ACC112 (cell line): ENCODE results near the gene ZNF425.

ENCODE experiments used
- H2AFZ ChIP-seq: fragments of 200-600 bp; sonication (generic); one replicate; pipeline ENCODE4 v1.6.0; 2017; ENCODE audit warnings: antibody characterized with exemption, low read length; ENCODE audit not compliant: unreplicated experiment
- H3K27ac ChIP-seq: fragments of 200-600 bp; sonication (generic); 2 replicates; pipeline ENCODE4 v1.5.1; 2014; ENCODE audit warnings: low read depth, mild to moderate bottlenecking, antibody characterized with exemption, low read length, moderate library complexity
- H3K27me3 ChIP-seq: fragments of 200-600 bp; sonication (generic); 2 replicates; pipeline ENCODE4 v1.6.1; 2014; ENCODE audit warnings: mild to moderate bottlenecking, antibody characterized with exemption, low read length, moderate library complexity, mixed read lengths; ENCODE audit not compliant: insufficient read depth
- H3K36me3 ChIP-seq: fragments of 200-600 bp; sonication (generic); 2 replicates; pipeline ENCODE4 v1.6.1; 2016; ENCODE audit warnings: mild to moderate bottlenecking, antibody characterized with exemption, low read length, moderate library complexity, mixed read lengths; ENCODE audit not compliant: insufficient read depth
- H3K4me1 ChIP-seq: fragments of 200-600 bp; sonication (generic); one replicate; pipeline ENCODE4 v1.6.1; 2016; ENCODE audit warnings: low read length, mixed read lengths; ENCODE audit not compliant: insufficient read depth, unreplicated experiment, control insufficient read depth
- H3K4me3 ChIP-seq: fragments of 200-600 bp; sonication (generic); 2 replicates; pipeline ENCODE4 v1.5.1; 2014; ENCODE audit warnings: mild to moderate bottlenecking, low read depth, low read length
- H3K79me2 ChIP-seq: fragments of 200-600 bp; sonication (generic); one replicate; pipeline ENCODE4 v1.6.0; 2016; ENCODE audit warnings: low read length; ENCODE audit not compliant: control insufficient read depth, unreplicated experiment, insufficient read depth

Gene ZNF425, protein sequence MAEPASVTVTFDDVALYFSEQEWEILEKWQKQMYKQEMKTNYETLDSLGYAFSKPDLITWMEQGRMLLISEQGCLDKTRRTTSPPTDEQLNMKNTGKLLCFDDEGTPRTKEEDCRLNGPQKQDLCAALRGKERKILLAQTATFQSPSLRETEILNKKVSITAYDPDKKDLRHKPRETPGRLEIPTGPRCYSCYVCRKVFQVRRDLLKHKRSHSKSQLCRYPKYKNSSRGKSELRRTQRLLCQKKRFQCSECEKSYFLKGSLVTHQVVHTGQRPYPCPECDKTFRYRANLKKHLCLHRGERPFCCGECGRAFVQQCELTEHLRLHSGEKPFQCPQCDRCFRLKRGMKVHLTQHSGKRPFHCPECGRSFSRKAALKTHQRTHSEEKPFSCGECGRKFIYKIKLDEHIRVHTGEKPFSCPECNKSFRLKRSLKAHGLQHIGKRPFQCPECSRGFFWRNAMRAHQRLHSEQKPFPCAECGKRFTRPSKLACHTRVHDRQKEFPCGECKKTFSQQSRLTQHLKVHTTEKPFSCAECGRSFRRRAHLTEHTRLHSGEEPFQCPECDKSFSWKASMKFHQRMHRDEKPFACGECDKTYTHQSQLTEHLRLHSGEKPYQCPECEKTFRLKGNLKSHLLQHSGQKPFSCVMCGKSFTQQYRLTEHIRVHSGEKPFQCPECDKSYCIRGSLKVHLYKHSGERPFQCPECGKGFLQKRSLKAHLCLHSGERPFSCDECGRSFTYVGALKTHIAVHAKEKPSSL

DNA sequence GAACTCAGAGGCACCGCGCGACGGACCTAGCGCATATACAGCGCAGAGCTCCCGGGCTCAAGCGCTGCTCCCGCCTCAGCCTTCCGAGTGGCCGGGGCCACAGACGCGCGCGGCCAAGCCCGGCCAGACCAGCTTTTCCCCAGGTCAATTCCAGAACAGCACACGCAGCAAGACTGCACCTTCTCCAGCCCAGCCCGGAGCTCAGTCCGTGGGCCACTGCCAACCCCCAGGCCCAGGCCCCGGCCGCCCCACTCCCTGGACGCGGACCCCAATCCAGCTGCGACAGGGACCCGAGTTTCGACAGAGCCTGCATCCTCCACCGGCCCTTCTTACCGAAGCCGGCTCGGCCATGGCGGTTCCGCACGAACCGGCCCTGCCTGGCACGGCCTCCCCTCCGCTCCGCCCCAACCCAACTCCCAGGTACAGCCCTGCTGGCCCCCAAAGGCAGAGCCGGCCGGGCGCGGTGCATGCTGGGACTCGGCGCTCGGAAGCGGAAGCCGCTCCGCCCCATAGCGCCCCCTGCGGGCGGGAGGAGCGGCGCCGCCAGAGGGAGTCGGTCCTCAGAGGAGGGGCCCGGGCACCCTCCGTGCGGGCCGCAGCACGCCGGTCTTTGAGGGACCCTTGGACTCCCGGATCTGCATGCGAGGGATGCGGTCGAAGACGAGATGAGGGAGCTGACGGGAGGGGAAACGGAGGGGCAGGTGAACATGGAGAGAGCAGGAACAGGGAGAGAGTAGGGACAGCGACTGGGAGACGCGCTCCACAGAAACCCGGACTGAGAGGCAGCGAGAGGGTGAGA is at the start of gene ZNF425:
TSS of gene ZNF425 (minus strand) at position 462 of the 799 bp plus-strand sequence. CDS start at position 351, 111 bp downstream.
- Histone ChIP-seq H3K4me1 (peaks cover 6% of the 10 kb centered on the region), H3K36me3 (peaks cover 10% of the 10 kb centered on the region), H2AFZ (peak within 1 kb of the TSS; percentile 90), H3K4me3 (peak within 1 kb of the TSS; percentile 97), H3K27ac (peak within 1 kb of the TSS; percentile 64), H3K79me2 (peaks cover 21% of the 10 kb centered on the region), H3K27me3 (no peaks in the 10 kb centered on the region)

DNA sequence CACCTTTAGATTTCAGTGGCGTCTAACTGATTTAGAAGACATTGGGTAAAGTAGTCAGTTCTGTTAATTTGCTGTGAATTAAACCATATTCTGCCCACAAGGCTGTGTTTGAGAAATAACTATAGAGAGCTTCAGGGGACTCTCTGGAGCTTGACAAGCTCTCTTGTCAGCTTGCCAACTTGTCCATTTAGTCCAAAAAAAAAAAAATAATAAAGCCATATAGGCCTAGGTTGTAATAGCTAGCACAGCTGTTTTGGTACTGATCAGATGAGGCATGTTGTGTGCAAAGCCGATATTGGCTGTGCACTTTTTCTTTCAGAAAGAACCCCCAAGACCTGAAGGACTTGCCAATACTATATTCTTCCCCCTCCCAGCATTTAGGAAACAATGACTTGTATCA is 49.0 kb upstream of the ZNF425 start:
- H3K4me1 ChIP-seq = peaks cover 5% of the 10 kb centered on the region
- peaks cover 16% of the 10 kb centered on the region; the same call in 1 of the 2 replicates for H3K36me3 ChIP-seq

DNA sequence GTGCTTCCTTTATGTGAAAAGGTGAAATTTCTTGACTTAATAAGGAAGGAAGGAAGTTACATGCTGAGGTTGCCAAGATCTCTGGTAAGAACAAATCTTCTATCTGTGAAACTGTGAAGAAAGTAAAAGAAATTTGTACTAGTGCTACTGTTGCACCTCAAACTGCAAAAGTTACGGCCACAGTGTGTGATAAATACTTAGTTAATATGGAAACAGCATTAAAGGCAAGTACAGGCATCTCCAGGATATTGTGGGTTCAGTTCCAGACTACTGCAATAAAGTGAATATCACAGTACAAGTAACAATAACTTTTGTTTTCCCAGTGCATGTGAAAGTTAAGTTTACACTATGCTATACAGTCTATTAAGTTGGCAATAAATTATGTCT is 46.4 kb upstream of the ZNF425 start:
- no peaks in the 10 kb centered on the region for H3K27me3 ChIP-seq
- H3K27ac ChIP-seq = no peak overlapping the region
- H3K4me1 ChIP-seq = peaks cover 5% of the 10 kb centered on the region
- H3K4me3 ChIP-seq = no peak overlapping the region
- H3K36me3 ChIP-seq = peaks cover 14% of the 10 kb centered on the region
- no peak overlapping the region for H2AFZ ChIP-seq
- no peaks in the 10 kb centered on the region for H3K79me2 ChIP-seq

More for the DNA sequence above, 49.0 kb upstream of the ZNF425 start:
- Histone ChIP-seq H3K4me3 (no peak overlapping the region), H3K27me3 (no peaks in the 10 kb centered on the region), H2AFZ (no peak overlapping the region), H3K79me2 (no peaks in the 10 kb centered on the region), H3K27ac (no peak overlapping the region)

DNA sequence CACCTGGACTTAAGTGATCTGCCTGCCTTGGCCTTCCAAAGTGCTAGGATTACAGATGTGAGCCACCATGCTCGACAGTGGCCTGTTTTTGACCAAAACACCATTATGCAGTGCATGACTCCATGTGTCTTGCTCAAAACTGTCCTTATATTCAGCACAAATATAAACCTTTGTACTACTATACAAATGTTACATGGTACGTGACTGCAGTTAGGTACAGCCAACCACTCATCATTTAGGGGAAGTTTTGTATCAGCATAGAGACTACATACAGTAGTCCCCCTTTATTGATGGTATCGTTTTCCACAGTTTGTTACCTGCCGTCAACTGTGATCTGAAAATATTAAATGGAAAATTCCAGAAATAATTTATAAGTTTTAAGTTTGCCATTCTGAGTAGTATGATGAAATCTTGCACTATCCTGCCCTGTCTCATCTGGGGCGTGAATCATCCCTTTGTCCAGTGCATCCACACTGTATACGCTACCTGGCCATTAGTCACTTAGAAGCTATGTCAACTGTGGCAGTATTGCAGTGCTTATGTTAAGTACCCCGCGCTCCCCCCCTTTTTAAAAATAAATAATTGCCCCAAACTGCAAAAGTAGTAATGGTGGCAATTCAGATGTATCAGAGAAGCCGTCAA is 45.9 kb upstream of the ZNF425 start:
- H3K79me2 ChIP-seq = no peaks in the 10 kb centered on the region
- H3K4me3 ChIP-seq = no peak overlapping the region
- H3K27me3 ChIP-seq = no peaks in the 10 kb centered on the region
- H3K27ac ChIP-seq = no peak overlapping the region
- peaks cover 16% of the 10 kb centered on the region for H3K36me3 ChIP-seq
- H2AFZ ChIP-seq = no peak overlapping the region
- peaks cover 5% of the 10 kb centered on the region for H3K4me1 ChIP-seq

DNA sequence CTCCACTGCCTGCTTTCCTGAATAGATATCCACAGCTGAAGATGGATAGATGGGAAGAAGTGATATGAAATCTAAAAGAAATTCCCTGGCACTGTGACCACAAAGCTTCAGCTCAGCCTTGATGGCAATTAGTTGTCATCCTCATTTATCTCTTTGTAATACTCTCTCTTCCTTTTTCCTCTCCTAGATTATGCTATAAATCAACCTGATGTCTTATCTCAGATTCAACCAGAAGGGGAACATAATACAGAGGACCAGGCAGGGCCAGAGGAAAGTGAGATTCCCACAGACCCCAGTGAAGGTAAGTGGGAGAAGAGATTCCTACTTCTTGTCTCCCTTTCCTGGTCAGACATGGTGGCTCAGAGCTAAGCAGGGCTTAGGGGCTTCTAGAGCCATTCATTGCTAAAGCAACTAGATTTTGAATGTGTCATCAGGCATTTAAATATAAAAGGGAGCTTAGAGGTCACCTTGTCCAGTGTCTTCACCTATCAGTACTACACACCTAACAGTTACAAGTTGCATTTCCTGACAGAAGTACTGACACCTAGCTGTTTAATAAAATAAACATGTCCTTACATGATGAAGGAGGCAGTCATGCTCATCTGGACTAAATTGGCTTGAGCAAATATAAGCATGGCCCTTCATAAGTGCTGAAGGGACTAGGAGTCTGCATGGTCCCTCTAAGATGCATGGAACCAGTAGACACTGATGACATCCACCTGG is 40.7 kb upstream of the ZNF425 start:
- no peak overlapping the region for H3K4me3 ChIP-seq
- H2AFZ ChIP-seq = no peak overlapping the region
- peaks cover 1% of the 10 kb centered on the region for H3K4me1 ChIP-seq
- H3K36me3 ChIP-seq = peaks cover 29% of the 10 kb centered on the region
- no peak overlapping the region for H3K27ac ChIP-seq
- no peaks in the 10 kb centered on the region for H3K27me3 ChIP-seq
- H3K79me2 ChIP-seq = peaks cover 4% of the 10 kb centered on the region

DNA sequence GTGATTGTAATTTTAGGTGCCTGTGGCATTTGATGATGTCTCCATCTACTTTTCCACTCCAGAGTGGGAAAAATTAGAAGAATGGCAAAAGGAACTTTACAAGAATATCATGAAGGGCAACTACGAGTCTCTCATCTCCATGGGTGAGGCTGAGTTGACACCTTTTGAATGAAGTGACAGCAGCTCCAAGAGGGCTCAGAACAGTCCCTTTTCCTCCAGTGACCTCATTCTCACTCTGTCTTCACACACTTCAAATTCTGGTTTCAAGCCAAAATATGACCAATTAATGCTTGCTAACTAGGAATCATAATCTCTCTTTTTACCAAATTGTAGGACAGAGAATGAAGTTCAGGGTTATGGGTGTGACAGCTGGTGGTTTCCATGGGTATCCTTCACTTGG is 40.0 kb upstream of the ZNF425 start:
- peaks cover 29% of the 10 kb centered on the region for H3K36me3 ChIP-seq
- no peaks in the 10 kb centered on the region for H3K27me3 ChIP-seq
- H3K79me2 ChIP-seq = peaks cover 4% of the 10 kb centered on the region
- H3K4me1 ChIP-seq = peaks cover 5% of the 10 kb centered on the region
- H2AFZ ChIP-seq = no peak overlapping the region
- no peak overlapping the region for H3K4me3 ChIP-seq
- no peak overlapping the region for H3K27ac ChIP-seq

DNA sequence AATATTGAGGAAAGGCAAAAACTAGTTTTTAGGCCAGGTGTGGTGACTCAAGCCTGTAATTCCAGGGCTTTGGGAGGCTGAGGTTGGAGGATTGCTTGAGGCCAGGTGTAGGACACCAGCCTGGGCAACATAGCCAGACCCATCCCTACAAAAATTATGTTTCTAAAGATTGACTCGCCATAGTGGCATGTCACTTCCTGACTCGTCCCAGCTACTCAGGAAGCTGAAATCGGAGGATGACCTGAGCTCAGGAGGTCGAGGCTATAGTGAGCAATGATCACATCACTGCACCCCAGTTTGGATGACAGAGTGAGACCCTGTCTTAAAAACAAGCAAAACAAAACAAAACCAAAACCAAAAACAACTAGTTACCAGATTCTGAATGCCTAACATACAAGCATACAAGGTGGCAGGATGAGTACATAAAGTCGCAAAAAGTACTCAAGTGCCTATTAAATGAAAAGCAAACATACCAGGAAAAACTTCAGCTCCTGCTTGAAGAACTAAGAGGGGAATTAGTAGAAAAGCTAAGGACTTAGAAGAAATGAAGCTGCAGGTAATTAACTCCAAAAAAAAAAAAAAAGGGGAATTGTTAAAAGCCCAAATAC is 35.2 kb upstream of the ZNF425 start:
- Histone ChIP-seq H3K4me3 (peak overlapping the region; percentile 13; the same call in 1 of the 2 replicates), H3K36me3 (peaks cover 9% of the 10 kb centered on the region; the same call in 1 of the 2 replicates), H3K4me1 (peaks cover 15% of the 10 kb centered on the region), H3K27ac (peak overlapping the region; percentile 43), H3K79me2 (peaks cover 16% of the 10 kb centered on the region), H3K27me3 (no peaks in the 10 kb centered on the region), H2AFZ (no peak overlapping the region)

DNA sequence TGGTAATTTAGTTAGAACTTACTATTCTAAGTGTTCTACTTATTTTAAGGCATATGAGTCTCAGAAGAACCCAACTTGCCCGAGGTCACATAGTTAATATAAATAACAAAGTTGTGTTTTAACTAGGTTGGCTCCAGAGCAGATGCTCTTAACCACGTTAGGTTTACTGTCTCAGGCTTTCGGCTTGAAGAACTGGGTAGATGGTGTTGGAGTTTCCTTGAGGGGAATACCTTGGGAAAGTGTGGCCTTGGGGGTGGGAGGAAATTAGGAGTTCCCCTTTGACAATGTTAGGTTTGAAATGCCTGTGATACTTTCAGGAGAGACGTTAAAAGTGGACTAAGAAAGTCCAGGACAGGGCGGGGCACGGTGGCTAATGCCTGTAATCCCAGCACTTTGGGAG is 30.8 kb upstream of the ZNF425 start:
- Histone ChIP-seq H3K36me3 (peaks cover 7% of the 10 kb centered on the region), H3K4me1 (peaks cover 15% of the 10 kb centered on the region), H3K4me3 (no peak overlapping the region), H3K79me2 (peaks cover 27% of the 10 kb centered on the region), H2AFZ (no peak overlapping the region), H3K27ac (no peak overlapping the region), H3K27me3 (no peaks in the 10 kb centered on the region)

DNA sequence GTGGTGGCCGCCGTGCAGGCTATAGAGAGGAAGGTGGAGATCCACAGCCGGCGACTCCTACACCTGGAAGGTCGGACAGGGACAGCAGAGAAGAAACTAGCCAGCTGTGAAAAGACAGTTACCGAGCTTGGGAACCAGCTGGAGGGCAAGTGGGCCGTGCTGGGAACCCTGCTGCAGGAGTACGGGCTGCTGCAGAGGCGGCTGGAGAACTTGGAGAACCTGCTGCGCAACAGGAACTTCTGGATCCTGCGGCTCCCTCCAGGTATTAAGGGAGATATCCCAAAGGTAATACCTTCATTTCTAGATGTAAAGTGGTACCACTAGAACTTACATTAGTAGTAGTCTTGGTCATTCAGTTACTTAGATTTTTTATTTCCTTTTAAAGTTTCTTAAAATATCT is 27.9 kb upstream of the ZNF425 start:
- Histone ChIP-seq H3K4me1 (no peaks in the 10 kb centered on the region), H3K27me3 (no peaks in the 10 kb centered on the region), H3K27ac (no peak overlapping the region), H3K79me2 (peaks cover 49% of the 10 kb centered on the region), H3K36me3 (peaks cover 10% of the 10 kb centered on the region), H2AFZ (no peak overlapping the region), H3K4me3 (no peak overlapping the region)
